Activated CD4-positive, alpha-beta T cell treated with anti-CD3 and anti-CD28 coated beads for 4 hours (primary cell): ENCODE data around the gene POLR2L.

ENCODE experiments used
- DNase-seq, 2 donors: peaks; one replicate each; pipeline ENCODE4 v3.0.0-alpha.2; 2020

POLR2L gene

DNA sequence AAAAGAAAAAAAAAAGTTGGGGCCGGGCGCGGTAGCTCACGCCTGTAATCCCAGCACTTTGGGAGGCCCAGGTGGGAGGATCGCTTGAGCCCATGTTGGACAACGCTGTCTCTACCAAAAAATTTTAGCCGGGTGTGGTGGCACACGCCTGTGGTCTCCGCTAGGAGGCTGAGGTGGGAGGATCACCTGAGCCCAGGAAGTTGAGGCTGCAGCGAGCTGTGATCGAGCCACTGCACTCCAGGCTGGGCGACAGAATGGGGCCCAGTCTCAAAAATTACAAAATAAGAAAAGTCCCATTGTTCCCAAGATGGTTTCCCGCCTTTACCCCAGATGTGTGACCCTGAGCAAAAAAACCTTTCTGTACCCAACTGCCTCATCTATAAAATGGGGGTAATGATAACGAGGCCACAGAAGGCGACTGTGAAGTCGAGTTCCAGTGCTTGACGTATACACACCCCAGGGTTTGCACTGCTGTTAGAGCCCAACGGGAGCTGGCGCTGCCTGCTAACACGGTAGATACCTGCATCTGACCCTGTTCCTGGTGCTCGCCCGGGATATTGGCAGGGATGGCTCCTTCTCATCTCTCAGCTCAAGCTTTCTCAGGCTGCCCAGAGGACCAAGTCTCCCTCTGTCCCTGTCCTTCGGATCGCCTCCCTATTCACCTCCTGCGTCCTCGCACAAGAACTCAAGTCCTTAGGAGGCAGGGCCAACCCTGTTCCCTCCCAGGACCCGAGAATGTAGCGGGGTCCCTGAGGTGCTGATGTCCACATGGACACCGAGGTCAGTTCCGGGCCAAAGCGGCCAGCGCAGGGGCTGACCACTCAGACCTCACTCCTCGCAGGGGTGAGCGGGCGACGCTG lies 33.7 kb downstream of the POLR2L start:
- DNase-seq = no peak

DNA sequence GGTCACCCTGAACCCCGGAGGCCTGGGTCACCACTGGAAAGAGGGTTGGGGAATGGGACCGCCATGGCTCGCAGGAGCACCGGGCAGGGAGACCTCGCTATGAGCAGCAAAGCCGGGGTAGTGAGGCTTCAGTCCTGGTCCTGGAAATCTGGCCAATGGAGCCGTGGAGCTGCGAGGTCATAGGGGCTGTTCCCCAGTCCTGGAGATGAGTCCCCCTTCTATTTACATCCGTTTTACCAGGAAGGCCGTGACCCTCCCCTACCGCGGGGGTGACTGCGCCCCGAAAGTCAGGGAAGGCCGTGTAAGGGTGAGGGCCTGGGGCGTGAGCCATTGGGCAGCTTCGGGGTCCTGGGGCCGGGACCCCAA lies 37.7 kb downstream of the POLR2L start:
- DNase-seq = no peak

DNA sequence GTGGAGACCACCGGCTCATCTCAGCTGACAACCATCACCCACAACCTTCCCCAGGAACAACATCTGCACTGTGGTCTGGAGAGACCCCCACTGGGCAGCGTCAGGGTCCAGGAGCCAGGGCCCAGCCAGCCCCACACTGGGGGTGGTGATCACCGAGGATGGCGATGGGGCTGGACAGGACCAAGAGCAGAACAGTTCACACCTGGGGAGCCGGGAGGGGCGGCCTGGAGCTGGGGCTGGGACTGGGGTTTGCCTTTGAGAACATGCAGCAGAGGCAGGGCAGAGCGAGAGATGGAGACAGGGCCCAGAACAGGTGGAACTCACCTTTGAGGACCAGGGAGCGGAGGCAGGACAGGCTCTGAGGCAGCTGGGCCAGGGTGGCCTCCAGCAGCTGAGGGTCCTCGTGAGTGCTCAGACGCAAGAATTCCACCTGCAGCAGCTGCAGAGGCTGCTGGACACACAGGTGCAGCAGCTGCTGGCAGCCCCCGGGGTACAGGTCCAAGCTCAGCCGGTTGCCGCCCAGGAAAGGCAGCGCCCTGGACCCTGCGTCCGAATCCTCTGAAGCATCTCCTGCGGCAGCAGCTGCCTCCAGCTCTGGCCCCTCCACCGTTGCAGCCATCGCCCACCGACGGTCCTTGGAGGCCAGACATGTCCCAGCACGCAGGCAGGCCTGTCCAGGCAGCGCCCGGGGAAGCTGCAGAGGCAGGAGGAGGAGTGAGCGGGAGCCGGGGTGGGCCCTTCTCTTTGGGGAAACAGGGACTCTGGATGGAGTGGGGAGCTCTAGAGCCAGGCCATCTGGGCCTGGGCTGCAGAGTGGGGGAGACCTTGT lies 38.3 kb downstream of the POLR2L start:
- no peak for DNase-seq

DNA sequence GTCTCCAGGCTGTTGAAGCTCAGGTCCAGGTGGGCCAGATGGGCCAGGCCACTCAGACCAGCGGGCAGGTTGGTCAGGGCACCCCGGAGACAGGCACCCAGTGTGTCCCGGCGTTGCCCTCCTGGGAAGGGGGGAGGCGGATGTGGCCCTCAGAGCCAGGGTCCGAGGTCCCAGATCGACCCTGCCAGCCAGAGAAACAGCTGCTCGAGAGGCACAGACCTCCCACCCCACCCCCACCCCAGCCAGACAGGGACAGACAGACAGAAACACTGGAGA lies 38.9 kb downstream of the POLR2L start:
- DNase-seq = no peak

DNA sequence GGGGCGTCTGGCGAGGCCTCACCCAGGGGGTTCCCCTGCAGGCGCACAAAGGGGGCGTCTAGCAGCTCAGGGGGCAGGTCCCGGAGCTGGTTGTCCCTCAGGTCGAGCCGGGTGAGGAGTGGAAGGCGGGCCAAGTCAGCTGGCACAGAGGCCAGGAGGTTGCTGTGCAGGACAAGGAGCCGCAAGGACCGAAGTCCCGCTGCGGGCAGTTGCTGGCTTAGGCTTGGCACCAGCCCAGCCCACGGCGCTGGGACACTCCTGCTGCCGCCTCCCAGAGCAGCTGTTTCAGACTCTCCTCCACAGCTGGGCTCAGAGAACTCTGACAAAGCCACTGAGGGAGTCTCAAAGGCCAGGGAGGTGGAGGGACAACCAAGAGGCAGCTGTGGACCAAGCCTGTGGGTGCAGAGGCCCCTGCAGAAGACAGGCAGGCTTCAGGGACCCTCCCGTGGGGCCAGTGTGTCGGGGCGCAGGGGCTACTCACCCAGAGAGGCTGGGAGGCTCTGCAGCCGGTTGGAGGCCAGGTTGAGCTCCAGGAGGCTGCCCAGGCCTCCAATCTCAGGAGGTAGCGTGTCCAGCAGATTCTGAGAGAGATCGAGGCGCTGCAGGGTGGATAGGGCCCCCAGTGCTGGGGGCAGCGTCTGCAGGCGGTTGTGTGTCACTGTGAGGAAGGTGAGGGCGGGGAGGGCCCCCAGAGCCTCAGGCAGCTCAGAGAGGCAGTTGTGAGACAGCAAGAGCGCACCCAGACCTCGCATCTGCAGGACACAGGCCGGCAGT lies 39.4 kb downstream of the POLR2L start:
- DNase-seq = no peak

DNA sequence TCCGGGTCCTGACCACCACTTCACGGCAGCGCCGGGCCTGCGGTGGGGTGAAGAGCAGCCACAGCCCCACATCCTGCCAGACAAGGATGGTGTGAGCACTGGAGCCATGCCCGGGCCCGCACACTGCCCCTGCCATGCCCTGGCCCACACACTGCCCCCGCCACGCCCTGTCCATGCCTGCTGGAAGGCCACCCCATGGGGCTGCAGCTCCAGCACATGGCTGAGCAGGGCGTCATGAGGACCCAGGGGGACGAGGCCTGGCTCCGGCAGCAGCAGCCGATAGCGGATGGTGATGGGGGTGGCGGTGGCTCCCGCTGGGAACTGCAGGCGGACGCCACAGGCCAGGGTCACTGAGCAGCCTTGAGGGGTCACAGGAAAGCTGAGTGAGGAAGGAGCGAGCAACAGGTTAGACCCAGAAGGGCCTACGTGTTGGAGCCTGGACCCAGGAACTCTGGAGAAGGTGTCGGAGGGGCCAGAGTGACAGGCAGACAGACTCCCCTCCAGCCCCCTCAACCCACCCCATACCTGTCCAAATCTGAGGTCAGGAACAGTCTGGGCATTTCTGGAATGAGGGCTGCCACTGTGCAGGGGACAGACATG lies 40.2 kb downstream of the POLR2L start:
- DNase-seq = no peak

DNA sequence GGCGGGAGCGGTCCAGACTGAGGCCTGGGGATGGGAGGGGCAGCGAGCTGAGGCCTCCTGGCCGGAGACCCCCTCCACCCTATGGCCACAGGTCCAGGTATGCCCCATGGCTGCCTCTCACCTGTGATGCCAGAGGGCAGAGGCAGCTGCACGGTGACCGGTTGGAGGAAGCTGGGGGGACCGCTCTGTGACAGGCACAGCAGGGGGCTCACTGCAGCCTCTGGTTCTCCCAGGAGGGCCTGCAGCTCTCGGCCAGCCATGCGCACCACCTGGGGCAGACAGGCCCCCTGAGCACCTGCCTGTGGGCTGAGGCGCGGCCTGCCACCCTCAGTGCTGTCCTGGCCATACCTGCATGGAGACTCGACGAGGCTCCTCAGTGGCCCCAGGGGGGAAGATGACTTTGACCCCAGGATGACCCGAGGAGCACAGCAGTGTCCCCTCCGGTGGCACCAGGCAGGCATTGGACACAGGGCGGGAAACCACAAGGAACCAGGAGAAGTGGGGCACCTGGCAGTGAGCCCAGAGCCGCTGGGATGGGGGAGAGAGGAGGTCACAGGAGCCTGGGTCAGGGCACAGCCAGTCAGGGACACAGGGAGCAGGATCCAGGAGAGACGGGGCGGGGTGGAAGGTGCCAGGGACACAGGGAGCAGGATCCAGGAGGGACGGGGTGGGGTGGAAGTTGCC lies 41.1 kb downstream of the POLR2L start:
- no peak for DNase-seq

DNA sequence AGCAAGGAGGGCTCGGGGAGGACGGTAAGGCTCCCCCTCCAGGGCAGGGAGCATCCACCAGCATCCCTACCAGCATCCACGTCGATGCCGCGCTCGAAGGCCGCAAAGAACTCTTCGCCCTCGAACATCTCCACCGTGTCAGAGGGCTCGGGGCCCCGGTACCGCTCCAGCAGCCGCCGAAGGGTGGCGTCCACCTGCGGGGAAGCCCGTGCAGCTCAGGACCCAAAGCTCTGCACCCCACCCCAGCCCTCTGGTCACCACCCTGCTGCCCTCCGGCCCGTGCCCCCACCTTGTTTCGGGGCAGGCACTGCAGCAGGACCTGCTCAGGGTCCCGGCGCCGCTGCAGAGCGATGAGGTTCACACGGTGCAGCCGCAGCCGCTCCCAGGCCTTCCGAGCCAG lies 41.9 kb downstream of the POLR2L start:
- no peak for DNase-seq

DNA sequence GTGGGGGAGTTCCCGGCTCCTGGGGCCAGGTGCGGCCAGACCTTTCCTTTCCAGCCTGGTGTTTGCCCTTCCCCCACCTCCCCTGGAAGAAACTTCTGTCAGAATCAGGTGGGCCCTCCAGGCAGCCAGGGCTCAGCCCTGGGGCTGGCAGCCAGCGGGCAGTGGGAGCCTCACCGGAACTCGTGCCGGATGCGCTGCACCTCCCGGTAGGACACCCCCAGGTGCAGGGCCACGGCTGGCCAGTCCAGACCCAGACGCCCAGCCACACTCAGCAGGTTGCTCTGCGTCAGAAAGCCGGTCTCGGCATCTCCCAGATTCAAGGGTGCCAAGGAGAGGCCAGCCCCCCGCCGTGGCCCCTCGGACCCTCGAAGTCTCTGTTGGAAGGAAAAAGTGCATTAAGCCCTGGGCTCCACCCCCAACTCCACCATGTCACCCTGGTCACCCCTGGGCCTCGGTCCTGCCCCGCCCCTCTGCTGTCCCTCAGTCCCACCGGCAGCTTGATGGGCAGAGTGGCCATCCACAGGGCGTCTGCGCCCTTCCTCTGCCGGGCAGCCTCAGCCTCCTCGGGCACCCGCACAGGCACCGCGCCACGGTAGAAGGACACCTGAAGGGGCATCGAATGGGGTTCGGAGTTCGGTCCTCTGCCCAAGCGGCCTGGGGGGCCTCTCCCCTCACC lies 42.5 kb downstream of the POLR2L start:
- no peak for DNase-seq

DNA sequence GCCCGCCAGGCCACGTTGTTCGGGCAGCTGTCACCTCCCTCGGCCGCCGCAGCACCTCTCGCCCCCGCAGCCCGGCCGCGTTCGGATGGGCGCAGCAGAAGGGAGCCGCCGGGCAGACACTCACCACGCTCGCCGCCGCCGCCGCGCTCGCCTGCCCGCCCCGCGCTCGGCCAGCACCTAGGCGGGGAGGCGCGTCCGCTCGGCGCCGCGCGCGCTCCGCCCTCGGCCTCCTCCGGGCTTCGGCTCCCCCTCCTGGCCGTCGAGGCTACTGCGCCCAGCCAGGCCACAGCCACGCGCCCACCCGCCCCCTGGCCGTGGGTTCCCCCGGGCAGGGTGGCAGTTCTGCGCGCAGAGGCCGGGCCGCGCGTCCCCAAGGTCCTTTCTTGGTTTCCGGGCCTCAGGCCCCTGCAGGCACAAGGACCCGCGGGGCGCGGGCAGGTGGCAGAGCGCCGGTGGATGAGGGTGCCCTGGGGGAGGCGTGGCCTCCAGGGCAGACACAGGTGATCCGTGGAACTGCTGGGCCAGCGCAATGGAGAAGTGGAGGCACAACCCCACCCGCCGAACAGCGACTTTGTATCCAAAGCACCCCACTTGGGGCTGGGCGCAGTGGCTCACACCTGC lies 44.1 kb downstream of the POLR2L start, which contains the start of gene SLC25A22:
SLC25A22 (minus strand) TSS at position 189 of the 621 bp plus-strand sequence. CDS start 3,275 bp downstream, outside the sequence.
- peak; percentile 80 for DNase-seq

DNA sequence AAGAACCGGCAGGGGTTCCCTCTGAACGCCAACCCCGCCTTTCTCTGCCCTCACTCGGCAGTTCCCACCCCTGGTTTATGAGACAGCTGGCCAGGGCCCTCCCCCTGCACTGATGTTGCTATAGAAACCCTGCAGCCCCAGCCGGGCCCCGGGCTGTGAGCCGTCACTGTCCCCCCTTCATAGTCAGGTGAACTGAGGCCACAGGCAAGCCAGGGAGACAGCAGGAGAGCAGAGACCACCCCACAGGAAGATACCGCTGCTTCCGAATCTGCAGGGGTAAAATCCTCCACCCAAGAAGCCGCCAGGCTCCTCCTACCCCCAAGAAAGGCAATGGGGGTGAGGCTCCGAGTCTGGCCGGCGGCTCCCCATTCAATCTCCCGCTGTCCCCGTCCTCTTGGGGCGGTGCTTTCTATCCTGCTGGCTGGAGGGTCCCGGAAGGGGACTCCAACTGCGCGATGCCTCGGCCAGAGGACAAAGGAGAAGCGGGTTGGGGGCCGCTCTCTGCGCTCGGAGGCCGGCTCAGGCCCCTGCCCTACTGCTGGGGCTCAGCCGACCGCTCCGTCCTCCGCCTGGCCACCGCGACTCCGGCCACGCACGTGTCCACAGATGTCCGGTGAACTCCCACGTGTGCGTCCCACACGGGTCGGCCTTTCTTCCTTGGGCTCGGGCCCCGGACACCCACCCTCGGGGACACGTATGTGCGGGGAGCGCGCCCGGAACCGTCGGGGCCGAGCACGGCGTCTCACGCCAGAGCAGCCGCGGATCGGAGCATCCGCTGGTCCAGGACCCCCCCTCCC lies 44.8 kb downstream of the POLR2L start:
- peak; percentile 59 to 63 for DNase-seq

DNA sequence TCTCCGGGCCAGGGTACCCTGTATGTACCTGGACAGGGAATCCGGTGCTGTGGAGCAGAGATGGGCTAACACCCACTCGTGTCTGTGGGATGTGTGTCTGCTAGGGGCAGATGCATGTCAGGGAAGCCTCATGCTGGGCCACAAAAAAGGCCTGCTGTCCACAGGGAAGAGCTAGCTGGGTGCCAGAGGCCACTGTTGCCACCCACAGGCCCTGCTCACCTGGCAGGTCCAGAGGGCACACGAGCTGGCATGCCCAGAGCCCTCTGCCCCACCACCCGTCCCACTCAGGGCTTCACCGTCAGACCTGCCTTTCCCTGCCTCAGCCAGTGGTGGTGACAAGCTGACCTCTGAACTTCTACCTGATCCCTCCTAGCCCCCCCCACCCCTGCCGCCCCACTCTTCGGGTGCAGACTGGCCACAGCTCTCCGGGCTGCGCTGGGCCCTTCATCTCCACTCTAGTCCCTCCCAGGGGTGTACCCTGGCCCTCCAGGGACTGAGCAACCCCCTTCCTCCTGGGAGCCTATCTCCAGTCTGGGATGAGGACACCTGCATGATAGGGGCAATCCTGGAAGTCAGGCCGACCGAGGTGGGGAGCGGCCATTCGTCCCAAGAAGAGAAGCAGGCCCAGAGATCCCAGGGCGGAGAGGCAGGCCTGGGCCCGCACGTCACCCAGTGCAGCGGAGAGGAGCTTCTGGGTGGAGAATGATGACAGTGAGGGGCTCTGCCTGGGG lies 45.6 kb downstream of the POLR2L start:
- DNase-seq = no peak

DNA sequence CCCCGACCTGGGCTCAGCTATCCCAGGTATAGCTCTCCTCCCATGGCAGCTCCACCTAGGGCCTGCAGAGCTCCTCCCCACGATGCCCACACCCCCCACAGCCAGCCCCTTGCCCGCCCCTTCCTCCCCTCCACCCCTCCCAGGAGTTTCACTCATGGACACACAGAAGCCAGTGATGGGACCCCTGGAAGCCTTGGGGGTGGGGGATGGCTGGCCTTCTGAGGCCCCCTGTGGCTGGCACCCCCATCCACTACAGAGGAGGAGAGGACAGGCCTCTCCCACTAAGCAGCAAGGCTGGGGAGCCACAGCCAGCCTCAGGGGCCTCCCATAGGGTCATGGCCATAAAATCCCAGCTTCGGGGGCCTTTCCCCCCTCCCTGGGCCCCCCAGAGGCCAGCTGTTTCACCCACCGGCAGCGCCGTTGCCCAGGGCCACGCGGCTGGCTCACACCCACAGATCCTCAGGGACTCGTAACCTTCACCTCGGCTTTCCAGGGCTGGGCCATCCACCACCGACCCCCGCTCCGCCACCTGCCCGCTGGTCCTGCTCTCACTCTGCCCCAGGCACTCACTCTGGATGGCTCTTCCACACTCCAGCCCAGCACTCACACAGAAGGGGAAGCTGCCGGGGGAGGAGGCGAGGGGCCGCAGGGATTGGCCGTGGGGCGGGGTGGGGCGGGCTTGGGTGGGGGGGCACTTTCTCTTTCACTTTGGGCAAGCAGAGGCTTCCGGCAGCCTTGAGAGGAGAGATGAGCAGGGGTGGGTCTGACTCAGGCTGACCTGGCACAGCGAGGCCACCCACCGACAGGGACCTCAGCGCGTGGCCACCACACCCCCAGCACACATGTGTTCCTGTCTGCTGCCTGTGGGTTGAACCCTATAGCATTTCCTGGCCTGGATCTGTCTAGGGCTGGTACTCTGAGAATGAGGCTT lies 46.4 kb downstream of the POLR2L start:
- peak; percentile 77 to 86 for DNase-seq

DNA sequence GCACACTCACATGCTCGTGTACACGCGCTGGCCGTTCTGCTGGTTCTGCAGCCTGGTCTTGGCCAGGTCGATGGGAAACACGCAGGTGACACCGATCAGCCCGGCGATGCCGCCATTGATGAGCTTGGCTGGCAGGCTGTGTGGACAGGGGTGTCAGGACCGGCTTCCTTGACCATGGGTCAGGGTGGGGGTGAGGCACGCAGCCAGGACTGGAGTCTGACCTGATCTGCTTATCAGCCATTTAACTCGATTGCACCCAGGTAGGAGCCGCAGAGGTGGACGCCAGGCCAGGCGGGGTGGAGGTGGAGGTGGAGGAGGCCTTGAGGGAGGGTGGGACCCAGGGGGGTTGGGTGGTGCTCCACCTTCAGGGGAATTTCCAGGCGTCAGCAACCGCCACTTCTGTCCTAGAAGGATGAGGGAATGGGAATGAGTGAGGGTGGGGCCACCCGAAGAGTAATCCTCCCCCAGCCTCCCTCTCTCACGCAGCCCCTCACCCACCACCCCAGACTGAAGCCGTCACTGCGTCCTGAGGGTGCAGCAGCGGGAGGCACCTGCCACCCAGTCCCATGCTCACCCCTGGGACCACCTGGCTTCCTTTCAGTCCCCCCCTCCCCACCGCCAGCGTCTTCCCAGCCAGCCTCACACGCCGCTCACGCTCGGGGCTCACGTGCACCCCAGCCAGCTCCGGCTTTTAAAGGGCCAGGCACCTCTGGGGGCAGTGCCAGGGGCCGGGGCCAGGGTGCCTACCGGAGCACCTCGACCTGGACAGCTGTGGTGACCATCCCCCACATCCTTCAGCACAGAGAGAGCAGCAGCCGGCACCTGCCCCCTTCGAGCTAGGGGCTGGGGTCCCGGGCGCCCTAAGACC lies 47.3 kb downstream of the POLR2L start:
- no peak for DNase-seq

DNA sequence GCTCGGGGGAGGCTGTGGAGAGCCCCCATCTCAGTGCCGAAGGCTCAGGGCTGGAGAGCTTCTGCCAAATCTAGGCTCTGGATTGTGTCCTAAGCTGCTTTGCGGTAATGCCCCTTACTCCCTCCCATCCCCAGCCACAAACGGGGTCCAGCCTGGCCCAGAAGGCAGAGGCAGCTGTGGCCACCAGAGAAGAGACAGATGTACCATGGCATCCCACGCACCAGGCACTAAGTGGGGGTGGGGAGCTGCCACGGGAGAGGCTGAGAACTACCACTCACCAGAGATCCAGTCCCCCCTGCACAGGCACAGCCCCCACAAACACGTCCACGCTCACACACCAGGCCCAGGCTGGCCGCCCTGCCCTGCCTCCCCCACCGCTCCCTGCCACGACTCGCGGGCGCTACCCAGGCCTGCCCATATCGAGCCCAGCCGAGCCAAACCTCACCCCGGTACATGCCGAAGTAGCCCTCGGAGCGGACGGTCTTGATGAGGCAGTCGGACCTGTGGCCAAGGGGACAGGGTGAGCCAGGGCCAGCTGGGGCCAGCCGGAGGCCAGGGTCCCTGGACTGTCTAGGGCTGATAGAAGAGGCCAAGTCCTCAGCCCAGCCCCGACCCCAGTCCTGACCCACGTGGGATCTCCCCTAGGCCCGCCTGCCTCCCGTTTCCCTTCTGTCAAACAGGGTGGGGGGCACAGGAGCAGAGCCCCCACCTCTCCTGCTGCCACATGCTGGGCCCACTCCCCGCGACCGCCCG lies 48.1 kb downstream of the POLR2L start:
- DNase-seq = no peak

DNA sequence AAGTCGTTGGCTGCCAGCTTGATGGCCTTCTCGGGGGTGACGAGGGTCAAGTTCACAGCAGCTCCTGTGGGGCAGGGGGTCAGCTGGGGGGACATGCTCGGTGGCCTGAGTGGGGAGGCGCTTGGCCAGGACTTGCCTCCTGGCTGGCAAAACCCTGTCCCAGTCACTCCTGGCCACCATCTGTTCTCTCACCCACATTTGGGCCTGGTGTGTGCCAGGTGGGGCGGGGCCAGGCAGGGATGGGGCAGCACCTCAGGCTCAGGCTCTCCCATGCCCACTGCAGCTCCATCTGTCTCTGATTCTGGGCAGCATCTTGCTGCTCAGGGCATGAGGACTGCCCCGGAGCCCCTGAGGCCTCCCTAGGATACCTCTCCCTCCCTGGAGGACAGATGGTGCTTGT lies 48.8 kb downstream of the POLR2L start:
- DNase-seq = no peak

DNA sequence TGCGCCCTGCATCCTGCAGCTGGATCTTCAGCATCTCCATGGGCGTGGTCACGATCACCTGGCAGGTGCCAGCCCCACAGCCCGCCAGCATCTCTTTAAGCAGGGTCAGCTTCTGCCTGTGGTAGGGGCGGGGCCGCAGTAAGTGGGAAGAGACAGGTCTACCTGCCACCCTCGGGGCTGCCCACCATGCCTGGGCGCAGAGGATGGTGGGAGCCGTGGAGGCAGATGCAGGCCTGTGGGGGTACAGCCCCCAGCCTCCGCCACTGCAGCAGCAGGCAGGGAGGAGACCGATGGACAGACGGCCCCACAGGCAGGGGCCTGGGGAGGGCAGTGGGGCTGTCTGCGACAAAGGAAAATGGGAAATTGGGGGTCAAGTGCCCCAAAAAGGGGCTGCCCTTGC lies 49.5 kb downstream of the POLR2L start:
- no peak for DNase-seq
